ENCODE results near the gene ASIC2.

Gene ASIC2

DNA sequence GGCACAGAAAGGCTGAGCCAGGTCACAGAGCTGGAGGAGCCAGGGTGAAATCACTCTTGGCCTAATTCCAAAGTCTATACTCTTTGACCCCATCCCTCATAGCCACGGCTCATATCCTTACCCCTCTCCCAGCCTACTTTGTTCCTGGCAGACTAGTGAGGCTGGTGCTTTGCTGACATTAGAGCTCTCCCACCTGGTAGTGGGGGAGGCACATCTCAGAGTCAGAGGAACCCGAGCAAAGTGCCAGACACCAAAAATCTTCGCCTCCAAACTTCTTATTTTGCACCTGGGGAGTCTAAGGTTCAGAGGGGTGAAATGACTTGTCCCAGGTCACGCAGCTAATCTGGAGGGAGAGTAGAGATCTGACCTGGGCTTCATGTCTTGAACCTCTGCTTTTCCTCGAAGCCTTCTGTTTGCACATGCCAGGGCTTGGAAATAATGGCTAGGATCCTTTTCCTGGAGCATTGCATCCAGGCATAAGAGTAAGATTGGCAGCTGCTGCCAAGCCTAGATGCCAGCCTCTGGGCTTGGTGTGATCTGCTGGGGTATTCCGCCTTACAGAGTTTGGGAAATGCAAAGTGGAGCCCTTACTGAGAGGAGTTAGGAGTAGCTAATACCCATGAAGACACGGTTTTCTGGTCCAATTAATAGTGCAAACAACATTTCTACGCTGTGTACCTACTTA lies 174.6 kb downstream of the ASIC2 start:
- DNase-seq (ENCODE audit: low read depth in 1 of 2, low spot score in 1 of 2): no peak

DNA sequence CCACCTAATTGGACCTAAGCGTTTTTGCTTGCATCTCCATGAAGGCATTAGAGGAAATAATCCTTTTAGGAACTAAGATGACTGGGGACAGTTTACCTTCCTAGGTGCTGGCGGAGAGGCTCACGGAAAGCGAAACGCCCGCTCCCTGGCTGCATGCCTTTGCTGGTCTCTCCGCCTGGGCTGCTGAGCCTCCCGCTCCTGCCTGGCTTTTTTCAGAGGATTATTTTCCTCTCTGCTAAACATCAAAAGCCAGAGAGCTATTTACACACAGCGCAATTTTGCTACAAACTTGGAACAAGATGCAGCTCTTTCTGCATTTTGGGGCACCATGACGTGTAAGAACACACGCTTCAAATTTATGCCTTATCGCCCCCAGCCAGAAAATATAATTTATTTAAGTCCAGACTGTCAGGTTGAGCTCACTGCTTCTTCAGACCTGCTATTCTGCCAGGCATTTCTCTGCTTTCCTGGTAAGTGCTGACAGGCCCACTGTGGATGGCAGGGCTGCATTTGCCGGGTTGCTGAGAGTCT lies 177.0 kb downstream of the ASIC2 start:
- no peak for DNase-seq (ENCODE audit: low read depth in 1 of 2, low spot score in 1 of 2)

DNA sequence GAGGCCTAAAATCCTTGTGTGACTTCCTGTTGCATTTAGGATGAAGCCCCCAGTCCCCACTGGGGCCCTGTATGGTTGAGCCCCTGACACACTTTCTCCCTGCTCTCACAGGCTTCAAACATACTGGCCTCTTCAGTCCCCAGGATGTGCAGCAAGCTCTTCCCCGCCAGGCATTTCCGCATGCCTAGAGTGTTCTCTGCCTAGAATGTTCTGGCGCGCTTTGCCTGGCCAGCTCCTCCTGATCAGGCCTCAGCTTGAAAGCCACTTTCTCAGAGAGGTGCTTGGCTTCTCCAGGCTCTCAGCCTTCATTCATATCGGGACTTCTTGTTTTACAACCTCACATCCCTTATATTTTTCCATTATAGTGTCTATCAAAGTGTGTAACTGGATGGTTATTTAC lies 177.7 kb downstream of the ASIC2 start:
- DNase-seq (ENCODE audit: low read depth in 1 of 2, low spot score in 1 of 2): no peak

DNA sequence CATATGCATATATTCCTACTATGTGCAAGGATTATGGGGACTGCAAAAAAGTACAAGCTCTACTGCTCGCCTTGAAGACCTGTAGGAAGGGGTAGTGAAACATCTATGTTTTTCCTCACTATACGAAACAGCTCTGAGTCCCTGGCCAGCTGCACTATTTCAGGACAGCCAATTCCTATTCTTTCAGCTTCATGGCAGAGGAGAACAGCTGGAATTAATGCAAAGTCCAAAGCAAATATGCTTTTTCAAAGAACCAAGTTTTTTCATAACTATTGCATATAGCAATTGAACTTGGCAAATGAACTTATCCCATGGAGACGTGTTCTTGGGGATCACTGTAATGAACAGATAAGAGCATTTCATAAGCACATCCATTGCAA lies 179.1 kb downstream of the ASIC2 start:
- no peak for DNase-seq (ENCODE audit: low read depth in 1 of 2, low spot score in 1 of 2)

DNA sequence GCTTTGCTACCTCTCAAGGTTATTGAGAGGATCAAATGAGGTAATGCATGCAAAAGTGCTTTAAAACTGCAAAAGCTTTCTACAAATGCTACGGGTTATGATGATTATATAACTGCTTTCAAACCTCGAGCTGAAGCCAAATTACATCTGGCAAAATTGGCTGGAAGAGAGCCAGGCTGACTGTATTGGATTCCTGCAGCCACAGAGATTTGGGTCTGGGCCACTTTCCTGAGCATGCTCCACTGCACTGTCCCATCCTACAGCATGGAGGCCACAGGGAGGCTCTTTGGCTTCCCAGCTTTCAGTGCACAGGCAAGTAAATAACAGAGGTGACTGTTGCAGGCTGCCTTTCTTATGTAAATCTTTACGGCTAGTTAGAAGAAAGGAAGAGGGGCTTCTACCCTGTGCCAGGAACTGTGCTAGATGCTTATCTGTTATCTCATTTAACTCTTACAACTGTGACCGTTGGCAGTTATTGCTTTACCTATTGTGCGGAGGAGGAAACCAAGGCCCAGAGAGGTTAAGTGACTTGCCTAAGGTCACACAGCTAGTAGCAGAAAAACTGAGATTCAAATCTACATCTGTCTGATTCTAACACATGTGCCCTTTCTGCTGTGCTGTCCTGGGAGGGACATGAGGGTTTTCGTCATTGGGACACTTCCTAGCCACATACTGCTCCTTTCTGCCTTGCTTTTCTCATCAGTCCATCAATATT lies 179.7 kb downstream of the ASIC2 start:
- DNase-seq (ENCODE audit: low read depth in 1 of 2, low spot score in 1 of 2): no peak

DNA sequence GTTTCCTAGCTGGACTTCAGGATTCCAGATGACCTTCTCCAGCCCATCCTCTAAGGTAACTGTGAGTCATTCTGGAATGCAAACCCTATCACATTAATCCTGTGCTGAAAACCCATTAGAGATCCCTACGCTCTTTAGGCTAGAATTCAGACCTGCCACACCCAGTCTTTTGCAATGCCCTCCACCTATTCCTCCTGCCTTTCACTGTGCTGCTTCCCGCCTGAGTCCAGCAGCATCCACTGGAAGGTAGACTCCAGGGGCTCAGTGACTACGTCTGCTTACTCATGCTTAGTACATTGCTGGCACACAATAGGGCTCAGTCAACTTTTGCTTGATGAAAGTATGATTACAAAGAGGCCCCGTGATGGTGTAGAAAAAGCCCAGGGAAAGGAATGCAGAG lies 180.3 kb downstream of the ASIC2 start:
- no peak for DNase-seq (ENCODE audit: low read depth in 1 of 2, low spot score in 1 of 2)

DNA sequence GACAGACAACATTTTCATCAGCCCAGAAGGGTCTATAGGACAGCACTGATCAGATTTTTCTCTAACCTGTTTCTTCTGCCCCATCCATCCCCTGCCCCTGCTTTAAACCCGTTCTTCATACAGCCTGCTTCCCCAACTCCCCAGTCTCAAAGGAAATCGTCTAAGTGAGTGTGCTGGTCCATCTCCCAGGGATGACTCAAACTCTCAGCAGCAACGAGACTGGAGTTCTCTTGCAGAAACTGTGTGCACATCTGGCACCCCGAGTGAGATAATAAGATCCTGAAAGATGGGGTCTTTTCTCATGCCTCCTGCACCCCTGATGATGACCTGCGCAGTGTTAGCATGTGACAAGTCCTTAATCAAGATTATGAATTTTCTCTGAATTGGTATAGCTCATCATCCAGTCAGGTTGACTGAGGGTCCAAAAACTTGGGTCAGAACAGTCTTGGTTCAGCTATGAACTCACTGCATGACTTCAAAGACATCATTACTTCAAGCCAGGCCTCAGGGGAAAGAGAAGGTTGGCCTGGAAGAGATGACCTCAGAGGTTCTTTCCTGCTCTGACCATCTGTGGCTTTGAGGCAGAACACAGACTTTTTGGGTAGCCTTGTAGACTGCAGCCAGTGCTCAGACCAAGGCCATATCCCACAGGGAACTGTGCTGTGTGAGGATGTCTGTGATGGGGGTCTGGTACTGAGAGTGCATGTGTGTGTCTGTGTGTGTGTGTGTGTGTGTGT lies 183.6 kb downstream of the ASIC2 start:
- no peak for DNase-seq (ENCODE audit: low read depth in 1 of 2, low spot score in 1 of 2)

DNA sequence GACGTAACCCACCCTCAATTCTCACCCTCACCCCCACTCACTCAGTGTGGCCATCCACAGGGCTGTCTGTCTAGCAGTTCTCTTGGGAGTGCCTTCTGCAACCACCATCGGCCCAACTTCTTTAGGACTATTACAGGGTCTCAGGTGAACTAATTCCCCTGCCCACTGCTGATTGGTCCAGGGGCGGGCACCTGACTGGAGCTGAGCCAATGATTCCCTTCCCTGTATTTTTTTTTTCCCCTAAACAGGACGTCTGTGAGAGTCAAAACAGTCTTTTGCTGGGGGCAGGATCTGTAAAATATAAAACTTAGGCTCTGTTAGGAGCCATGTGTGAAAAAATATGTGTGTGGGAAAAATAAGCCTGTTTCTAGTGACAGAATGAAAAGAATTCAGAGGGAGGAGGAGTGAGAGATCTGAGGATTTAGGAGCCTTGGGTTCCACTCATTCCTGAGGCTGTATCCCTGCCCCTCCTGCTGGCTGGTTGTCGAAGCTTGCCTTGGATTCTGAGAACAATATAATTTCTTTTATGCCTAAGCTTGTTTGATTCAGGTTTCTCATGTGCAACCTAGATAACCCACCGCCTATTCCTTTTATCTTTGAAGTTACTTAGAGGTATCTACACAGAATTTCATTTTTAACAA lies 186.4 kb downstream of the ASIC2 start:
- no peak for DNase-seq (ENCODE audit: low read depth in 1 of 2, low spot score in 1 of 2)

DNA sequence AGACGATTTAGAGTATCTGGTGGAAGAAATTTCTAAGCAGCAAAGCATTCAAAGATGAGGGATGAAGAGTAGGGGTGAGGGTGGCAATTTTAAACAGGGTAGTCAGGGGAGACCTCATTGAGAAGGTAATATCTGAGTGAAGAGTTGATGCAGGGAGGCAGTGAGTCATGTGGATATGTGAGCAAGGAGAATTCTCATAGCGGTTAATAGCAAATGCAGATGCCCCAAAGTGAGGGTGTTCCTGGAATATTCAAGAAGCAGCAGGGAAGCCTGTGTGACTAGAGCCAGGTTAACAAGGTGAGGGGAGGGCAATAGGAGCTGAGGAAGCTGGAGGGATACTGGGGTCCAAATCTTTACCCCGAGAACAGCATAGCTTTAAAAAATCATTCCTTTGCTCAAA lies 187.2 kb downstream of the ASIC2 start:
- no peak for DNase-seq (ENCODE audit: low read depth in 1 of 2, low spot score in 1 of 2)

DNA sequence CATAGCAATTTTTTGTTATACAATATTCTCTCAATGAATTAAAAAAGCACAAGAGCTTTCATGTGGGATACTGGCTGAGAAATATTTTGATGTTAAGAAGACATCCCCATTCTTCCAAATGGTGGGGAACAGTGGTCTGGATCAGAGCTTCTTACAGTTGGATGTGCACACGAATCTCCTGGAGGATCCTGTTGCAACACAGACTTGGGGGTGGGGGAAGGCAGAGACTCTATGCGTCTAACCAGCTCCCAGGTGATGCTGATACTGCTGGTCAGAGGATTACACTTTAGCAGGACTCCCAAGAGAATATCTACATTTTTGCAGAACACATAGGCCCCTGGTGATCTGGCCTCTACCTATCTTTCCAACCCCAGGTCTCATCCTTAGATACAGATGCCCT lies 193.2 kb downstream of the ASIC2 start:
- DNase-seq (ENCODE audit: low read depth in 1 of 2, low spot score in 1 of 2): no peak

DNA sequence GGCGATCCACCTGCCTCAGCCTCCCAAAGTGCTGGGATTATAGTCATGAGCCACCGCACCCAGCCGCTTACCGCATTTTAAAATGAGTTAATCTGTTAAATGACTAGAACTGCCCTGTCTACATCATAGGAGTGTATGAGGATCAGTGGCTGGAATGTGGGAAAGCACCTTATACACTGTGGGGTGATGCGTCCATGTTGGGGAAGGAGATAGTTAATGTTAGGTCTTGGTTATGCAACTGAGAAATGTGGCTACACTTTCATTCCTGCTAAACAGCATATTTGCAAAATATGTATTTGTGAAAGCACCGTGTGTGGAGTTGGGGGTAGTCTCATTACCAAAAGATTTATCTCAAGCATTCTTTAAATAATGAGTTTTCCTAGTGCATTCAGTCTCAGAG lies 193.8 kb downstream of the ASIC2 start:
- DNase-seq (ENCODE audit: low read depth in 1 of 2, low spot score in 1 of 2): no peak

DNA sequence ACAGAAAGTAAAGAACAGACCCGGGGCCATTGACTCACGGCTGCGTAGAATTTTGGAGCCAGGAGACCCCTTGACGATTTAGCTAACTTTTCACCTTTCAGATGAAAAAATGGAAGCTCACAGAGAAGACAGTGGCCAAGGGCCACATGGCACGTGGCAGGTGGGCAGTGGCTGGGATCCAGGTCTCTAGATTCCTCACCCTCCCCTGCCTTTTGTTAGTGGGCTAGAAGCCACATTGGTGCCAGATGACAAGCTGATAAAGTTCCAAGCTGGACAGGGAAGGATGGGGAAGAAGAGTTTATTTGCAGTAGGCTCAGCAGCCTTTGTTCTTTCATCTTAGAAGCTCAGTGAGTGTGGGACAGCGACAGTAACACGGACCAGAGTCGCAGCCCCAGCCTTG lies 195.7 kb downstream of the ASIC2 start:
- DNase-seq (ENCODE audit: low read depth in 1 of 2, low spot score in 1 of 2): no peak

DNA sequence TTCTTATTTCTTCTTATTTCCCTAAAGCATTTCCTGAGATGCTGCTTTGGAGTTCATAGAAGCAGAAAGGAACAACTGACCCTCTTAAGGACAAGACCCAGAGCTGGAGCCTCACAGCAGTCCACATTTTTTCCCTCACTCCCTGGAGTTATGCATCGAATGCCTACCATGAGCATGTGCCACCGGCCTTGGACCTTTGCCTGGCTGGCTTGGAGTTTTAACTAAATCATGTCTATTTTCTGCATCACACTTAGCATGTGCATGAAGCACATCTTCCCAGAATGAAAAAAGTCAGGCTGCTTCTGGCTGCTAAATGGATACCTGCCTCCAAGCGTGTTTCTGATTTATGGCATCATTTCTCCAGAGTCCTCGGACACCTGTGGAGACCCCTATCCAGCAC lies 196.9 kb downstream of the ASIC2 start:
- DNase-seq (ENCODE audit: low read depth in 1 of 2, low spot score in 1 of 2): no peak

DNA sequence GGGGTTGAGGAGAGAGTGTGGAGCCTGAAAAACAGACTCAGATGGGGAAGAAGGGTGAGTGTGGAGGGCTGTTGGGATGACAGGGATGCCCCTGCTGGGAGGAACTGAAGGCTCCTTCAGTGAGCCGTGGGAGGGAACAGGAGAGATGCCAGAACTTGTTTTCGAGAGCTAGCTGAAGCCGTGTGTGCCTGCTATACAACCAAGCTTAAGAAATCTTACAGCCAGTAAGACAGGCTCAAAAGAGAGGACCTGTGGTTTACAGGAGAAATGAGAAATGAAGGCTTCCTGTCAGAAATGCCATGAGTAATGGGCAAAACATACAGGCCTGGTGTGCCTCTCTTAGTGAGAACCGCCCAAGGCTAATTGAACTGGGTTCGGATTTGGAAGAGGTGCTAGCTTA lies 201.8 kb downstream of the ASIC2 start:
- DNase-seq (ENCODE audit: low read depth in 1 of 2, low spot score in 1 of 2): no peak

DNA sequence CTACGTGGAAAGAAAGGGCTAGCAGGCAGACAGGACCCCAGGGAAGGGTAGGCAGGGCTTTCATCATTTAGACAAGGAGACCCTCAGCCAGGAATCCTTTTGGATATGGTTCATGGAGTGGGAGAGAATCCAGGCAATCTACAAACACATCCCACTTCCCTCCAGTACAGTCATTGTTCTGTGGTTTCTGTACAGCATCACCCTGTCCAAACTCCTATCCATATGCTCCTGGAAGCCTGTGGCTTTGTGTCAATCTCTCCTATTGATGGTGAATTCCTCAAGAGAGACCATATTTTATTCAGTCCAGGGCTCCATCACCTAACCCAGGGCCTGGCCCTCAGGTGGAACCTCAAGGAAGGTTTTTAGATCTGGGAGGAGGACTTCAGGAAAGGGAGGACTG lies 202.3 kb downstream of the ASIC2 start:
- no peak for DNase-seq (ENCODE audit: low read depth in 1 of 2, low spot score in 1 of 2)

DNA sequence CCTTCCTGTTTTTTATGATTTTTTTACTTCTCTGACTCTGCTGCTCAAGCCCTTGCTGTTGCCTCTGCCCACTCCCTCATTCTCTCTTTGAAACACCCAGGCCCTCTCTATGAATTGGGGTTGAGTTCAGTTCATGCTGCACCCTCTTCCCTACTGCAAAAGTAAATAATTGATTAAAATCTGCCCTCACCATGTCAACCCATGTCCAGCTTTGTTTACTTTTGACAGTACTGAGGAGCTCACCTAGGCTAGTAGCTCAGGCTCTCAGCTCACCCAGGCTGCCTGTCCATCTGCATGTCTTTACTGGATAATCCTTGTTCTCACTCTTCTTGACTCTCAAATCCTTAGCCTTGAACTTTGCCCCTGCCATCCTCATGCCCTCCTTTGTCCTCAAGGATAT lies 206.2 kb downstream of the ASIC2 start:
- DNase-seq (ENCODE audit: low read depth in 1 of 2, low spot score in 1 of 2): no peak

DNA sequence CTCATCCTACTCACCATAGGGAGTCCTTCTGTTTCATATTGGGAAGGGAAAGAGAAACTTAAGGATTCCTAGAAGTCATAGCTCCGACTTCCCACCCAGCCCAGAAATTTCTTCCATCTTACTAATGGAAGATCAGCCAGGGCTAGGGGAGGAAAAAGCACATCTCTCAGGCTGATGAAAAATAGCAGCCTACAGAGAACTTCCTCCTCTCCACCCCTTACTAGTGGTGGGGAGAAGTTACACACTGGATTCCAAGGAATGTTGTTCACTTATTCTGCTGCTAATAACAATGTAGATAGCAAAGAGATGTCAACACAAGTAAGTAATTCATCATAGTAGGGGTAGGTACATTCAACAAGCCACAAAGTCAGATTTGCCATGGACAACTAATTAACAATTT lies 207.1 kb downstream of the ASIC2 start:
- DNase-seq (ENCODE audit: low read depth in 1 of 2, low spot score in 1 of 2): no peak

DNA sequence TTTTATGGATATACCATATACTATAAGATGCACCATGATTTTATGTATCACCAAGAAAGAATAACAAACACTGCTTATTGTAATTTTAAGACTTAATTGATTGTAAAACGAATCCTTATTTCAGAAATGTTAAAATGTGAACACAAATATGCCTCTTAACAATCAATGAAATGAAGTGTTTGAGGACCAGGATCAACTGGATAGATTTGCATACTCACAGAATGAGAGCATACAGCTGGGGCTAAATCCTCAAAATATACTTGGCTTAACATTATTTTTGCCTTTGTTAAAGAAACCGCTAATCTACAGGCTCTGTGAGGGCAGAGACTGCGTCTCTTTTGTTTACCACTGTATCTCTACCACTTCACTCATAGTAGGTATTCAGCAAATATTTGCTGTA lies 207.8 kb downstream of the ASIC2 start:
- no peak for DNase-seq (ENCODE audit: low read depth in 1 of 2, low spot score in 1 of 2)

DNA sequence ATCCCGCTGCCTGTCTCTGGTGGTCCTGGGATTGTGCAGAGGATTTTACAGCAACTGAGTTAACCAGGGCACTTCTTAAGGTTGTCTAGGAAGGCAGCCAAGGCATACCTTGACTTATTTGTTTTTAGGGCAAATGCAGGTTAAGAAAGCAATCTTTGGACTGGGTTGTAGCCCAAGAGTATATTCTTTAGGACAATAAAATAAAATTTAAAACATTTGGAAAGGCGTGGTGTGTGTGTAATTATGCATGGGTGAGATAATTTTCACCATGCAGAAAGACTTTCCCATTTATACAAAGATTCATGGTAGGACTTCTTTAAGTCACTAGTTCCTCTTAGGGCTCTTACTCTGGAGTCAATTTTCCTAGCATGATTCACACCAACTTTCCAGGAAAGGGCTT lies 208.3 kb downstream of the ASIC2 start:
- DNase-seq (ENCODE audit: low read depth in 1 of 2, low spot score in 1 of 2): no peak

DNA sequence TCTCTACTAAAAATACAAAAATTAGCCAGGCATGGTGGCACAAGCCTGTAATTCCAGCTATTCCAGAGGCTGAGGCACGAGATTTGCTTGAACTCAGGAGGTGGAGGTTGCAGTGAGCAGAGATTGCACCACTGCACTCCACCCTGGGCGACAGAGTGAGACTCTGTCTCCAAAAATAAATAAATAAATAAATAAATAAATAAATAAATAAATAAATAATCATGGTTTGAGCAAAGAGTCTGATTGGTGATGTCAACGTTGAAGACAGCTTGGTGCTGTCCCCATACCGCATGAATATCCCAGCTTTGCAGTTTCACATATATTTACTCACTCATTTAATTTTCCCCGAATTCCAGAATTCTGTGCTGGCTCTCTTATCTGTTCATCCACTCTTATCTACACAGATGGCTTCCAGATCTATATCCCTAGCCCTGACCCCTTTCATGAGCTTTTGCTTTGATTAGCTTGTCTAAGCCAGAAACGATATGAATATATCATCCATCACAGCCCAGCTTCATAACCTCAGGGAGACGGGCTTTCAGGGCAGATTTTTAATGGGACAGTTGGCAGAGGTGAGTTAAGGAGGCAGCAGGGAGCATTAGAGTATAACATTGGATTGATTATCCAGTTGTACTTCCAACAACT lies 210.4 kb downstream of the ASIC2 start:
- no peak for DNase-seq (ENCODE audit: low read depth in 1 of 2, low spot score in 1 of 2)

DNA sequence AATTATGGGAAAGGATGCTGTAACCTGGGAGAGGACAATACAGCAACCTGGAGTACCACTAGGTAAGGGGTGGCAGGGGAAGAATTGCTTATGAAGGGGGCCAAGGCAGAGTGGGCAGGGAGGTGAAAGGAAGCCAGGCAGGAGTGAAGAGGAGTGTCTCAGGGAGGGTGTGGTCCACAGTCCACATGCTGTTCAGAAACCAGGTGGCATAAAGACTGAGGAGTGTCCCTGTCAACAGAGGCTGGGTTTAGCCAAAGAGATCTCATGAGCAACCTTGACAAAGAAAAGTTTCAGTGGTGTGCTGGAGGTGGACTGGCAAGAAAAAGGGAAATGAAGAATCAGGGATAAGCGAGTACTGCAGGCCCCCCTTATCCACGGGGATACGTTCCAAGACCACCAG lies 213.0 kb downstream of the ASIC2 start:
- DNase-seq (ENCODE audit: low read depth in 1 of 2, low spot score in 1 of 2): no peak

All from activated CD4-positive, alpha-beta T cell treated with anti-CD3 and anti-CD28 coated beads, Interleukin-2, amount 50 U/mL, for 24 hours (primary cell).